Activated gamma-delta T cell treated with anti-CD3 and anti-CD28 coated beads, Interleukin-2, amount 50 U/mL, for 16 hours (primary cell): Measurements from ENCODE around the gene CACNA1D.

Source experiments
- DNase-seq: peaks from one replicate; pipeline ENCODE4 v3.0.0-alpha.2; 2020; ENCODE audit warnings: low read depth

The CACNA1D gene

GRCh38 chr3:53787016-53787415 lies 292.6 kb downstream of the CACNA1D start:
- DNase-seq: no peak

- DNase-seq: no peak
These were observed 293.6 kb downstream of the CACNA1D start for GRCh38 chr3:53788038-53788437.

GRCh38 chr3:53789459-53789858 lies 295.0 kb downstream of the CACNA1D start:
- DNase-seq: no peak

- DNase-seq: no peak
These were observed 296.1 kb downstream of the CACNA1D start for GRCh38 chr3:53790470-53790869.

GRCh38 chr3:53791317-53791716 lies 296.9 kb downstream of the CACNA1D start:
- no peak for DNase-seq

GRCh38 chr3:53792866-53793265 lies 298.5 kb downstream of the CACNA1D start:
- DNase-seq: no peak

GRCh38 chr3:53794597-53794996 lies 300.2 kb downstream of the CACNA1D start:
- no peak for DNase-seq

GRCh38 chr3:53795176-53795575 lies 300.8 kb downstream of the CACNA1D start:
- DNase-seq: no peak

- DNase-seq: no peak
These were observed 301.6 kb downstream of the CACNA1D start for GRCh38 chr3:53795789-53796560.

GRCh38 chr3:53798144-53798543 lies 303.7 kb downstream of the CACNA1D start:
- DNase-seq: no peak

GRCh38 chr3:53799338-53799865 lies 305.0 kb downstream of the CACNA1D start:
- no peak for DNase-seq

- DNase-seq: no peak
These were observed 305.9 kb downstream of the CACNA1D start for GRCh38 chr3:53800041-53800906.

- DNase-seq: no peak
These were observed 306.9 kb downstream of the CACNA1D start for GRCh38 chr3:53801319-53801718.

GRCh38 chr3:53802256-53802880 lies 308.0 kb downstream of the CACNA1D start:
- no peak for DNase-seq

GRCh38 chr3:53803124-53803815 lies 308.9 kb downstream of the CACNA1D start:
- DNase-seq: no peak

GRCh38 chr3:53803816-53804695 lies 309.6 kb downstream of the CACNA1D start:
- DNase-seq: no peak

- DNase-seq: no peak
These were observed 310.5 kb downstream of the CACNA1D start for GRCh38 chr3:53804697-53805462.

GRCh38 chr3:53805463-53806159 lies 311.2 kb downstream of the CACNA1D start:
- DNase-seq: no peak
